ENCODE data around the gene BBOF1. TPM values are rescaled to one million over a fixed set of nuclear protein-coding genes. Genes with fewer than 3 reads are reported as not detected.
A peak's percentile ranks its signal among the peaks of the same experiment; 100 is the strongest.

The BBOF1 gene
- total RNA-seq, 1 experiment from 2014 or later = 1.8 TPM

DNA sequence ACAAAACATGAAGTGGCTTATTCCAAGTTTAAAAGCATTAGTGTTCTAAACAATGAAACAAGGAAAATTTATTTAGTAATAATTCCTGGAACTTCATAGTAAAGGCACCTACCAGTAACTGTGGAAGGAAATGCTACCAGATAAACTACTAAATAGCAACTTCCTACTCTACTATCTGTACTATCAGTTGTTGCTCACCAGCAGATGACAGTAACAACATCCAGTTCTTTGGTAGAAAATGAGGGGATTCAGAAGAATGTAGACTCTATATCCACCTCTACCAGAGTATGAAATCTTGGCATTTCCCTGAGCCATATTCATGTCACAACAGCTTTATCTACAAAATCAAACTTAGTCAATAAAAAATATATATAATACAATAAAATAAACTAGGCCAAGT lies 3.2 kb upstream of the BBOF1 start:
- no peak for DNase-seq (ENCODE audit: low read depth, low spot score)
- in situ Hi-C loops (cut with HindIII; ENCODE audit: low pct_unique_long_range_greater_than_20kb, low sequenced_read_pairs) = no loop called here

DNA sequence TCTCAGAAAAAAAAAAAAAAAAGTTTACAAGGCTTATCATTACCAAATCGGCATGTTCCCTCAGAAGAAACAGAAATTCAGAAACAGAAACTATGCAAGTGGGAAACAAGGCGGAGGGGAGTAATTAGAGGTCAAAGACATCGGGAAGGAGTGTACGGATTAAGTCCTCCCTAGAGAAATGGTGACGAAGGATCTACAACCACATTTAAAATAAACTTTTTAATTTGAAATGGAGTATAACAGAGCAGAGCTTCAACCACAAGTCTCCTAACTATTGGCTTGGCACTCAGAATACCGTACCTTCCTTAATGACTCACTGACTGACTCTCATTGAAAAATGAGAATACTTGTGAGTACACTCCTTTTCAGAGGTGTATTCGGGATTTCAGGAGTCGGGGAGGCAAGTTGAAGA lies 969 bp upstream of the BBOF1 start:
- no peak for DNase-seq (ENCODE audit: low read depth, low spot score)
- in situ Hi-C loops (cut with HindIII; ENCODE audit: low pct_unique_long_range_greater_than_20kb, low sequenced_read_pairs) = no loop called here

DNA sequence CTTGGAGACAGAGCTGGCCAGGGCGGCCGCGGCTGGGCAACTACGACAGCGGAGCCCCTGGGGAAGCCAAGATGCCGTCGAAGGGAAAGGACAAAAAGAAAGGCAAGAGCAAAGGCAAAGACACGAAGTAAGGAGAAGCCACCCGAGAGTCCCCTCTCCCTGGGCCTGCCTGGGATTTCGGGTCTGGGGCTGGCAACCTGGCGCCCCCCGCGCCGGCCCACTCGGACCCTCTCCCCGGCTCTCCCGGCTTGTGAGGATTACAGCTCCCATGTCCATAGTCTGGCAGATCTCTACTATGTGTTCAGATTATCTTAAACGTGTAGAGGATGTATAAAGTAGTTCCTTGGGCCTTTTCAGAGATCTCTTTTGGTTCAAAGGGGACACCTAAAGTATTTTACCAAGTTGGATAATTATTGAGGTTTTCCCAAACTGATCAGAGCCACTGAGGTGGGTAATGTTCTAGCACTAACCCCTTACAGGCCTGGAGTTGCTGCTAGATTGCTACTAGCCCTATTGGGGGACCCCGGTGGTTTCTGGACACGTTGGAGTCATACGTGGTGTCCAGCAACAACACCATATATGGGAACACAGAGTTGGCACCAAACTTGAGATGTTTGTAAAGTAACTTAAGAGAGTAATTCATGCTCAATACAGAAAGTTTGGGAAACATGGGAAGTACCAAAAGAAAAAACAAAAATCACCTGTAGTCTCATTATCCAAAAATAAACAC lies 424 bp downstream of the BBOF1 start:
- in situ Hi-C loops (cut with HindIII; ENCODE audit: low pct_unique_long_range_greater_than_20kb, low sequenced_read_pairs) = no loop called here
- DNase-seq (ENCODE audit: low read depth, low spot score) = no peak

DNA sequence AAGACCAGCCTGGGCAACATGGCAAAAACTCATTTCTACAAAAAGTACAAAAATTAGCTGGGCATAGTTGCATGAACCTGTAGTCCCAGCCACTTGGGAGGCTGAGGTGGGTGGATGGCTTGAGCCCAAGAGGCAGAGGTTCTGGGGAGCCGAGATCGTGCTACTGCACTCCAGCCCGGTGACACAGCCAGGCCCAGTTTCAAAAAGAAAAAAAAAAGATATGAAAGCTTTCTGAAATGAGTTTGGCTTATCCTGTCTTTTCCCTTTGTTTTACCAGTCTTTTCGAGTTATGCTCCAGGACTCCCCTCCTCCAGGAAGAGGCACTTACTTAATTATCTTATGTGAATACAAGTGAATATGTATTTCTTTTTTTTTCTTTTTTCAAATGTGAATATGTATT lies 3.2 kb downstream of the BBOF1 start:
- no peak for DNase-seq (ENCODE audit: low read depth, low spot score)
- in situ Hi-C loops (cut with HindIII; ENCODE audit: low pct_unique_long_range_greater_than_20kb, low sequenced_read_pairs) = no loop called here

DNA sequence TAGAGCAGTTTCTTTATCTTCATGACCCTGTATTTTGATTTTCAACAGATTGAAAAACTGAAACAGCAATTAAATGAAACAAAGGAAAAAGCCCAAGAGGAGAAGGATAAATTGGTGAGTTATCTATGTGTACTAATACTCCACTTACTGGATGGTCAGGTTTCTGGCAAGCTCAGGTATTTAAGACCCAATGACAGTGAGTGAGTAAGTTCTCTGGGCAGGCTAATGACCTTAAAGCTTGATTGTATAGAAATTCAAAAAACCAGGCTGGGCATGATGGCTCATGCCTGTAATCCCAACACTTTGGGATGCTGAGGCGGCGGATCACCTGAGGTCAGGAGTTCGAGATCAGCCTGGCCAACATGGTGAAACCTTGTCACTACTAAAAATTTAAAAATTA lies 10.0 kb downstream of the BBOF1 start:
- no peak for DNase-seq (ENCODE audit: low read depth, low spot score)
- in situ Hi-C loops (cut with HindIII; ENCODE audit: low pct_unique_long_range_greater_than_20kb, low sequenced_read_pairs) = no loop called here

DNA sequence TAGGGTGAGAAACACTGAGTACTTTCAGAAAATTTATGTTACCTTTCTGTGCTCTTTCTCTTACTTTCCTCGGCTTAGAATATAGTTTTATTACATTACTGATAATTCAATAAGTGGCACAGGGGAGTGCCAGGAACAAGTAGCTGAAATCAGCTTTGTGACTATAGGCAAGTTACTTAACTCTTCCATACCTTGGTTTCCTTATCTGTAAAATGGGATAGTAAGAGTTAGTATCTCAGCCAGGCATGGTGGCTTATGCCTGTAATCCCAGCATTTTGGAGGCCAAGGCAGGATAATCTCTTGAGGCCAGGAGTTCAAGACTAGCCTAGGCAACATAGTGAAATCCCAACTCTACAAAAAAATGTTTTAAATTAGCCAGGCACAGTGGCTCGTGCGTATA lies 15.4 kb downstream of the BBOF1 start:
- DNase-seq (ENCODE audit: low read depth, low spot score) = no peak
- in situ Hi-C loops (cut with HindIII; ENCODE audit: low pct_unique_long_range_greater_than_20kb, low sequenced_read_pairs) = no loop called here

DNA sequence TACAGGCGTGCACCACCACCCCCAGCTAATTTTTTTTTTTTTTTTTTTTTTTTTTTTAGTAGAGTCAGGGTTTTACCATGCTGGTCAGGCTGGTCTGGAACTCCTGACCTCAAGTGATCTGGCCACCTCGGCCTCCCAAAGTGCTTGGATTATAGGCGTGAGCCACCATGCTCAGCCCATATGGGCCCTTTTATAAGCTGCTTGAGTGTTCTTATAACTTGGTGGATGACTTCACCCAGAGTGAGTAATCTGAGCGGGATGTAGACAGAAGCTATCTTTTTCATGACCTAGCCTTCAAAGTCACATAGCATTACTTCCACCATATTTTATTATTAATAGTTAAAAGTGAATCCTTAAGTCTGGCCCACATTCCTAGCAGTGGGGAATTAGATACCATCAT lies 16.4 kb downstream of the BBOF1 start:
- in situ Hi-C loops (cut with HindIII; ENCODE audit: low pct_unique_long_range_greater_than_20kb, low sequenced_read_pairs) = no loop called here
- DNase-seq (ENCODE audit: low read depth, low spot score) = no peak

DNA sequence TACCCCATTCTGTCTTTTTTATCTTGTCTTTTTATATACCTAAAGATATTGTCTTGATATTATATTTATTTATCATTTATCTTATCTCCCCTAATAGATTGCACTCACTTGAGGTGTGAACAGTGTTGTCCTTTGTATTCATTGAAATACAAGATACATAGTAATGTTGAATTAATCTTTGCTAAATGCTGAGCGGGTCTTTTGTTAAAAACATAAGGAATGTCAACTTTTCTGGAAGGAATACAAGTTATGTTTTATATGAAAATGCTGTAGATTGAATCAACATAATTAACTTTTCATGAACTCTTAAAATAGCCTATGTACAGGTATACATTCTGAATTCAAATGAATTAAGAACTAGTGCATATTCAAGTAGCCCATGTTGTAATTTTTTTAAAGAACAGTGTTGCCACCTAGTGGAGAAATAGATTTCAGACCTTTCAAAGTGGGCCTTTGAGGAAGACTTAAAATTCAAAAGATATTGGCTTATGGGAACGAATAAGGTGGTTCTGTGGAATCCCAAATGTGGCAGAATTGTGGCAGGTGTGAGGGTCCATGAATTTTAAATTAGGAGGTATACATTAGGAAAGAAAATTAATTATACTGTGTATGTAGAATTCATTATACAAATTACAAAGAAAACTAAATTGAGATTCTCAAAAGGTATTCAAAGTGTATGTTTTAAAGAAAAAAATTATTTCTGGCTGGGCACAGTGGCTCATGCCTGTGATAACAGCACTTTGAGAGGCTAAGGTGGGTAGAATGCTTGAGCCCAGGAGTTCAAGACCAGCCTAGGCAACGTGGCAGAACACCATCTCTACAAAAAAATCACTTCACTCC lies 19.1 kb downstream of the BBOF1 start:
- peak; percentile 75 for DNase-seq (ENCODE audit: low read depth, low spot score)
- in situ Hi-C loops (cut with HindIII; ENCODE audit: low pct_unique_long_range_greater_than_20kb, low sequenced_read_pairs) = no loop called here

DNA sequence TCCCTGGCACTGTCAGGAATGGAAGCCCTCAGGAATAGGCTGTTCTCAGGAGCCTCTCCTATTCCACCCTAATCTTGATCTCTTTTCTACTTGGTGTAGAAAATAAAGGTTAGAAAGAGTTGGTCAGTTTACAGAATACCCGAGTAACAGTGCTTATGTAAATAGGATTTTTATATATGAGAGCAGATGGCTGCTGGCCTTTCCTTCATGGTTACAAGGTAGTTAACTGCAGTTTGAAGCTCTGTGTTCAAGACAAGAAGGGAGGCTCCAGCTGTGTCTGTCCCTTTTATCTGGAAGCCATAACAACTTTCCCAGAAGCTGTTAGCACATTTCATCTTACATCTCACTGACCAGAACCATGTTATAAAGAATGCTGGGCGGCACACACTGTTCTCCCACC lies 23.1 kb downstream of the BBOF1 start:
- in situ Hi-C loops (cut with HindIII; ENCODE audit: low pct_unique_long_range_greater_than_20kb, low sequenced_read_pairs) = no loop called here
- no peak for DNase-seq (ENCODE audit: low read depth, low spot score)

DNA sequence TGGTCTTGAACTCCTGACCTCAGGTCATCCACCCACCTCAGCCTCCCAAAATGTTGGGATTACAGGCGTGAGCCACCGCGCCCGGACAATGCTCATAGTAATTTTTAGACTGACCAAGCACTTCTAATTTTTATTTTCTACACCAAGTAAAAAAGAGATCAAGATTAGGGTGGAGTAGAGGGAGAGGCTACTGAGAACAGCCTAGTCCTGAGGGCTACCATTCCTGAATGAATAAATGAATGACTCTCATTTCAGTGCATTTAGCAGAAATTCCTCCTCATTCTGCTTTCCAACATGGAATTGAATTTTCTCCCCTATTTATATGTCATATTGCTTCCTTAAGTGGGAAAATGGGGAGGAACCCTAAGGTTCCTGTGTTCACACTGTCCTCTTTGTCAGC lies 26.4 kb downstream of the BBOF1 start:
- no peak for DNase-seq (ENCODE audit: low read depth, low spot score)
- in situ Hi-C loops (cut with HindIII; ENCODE audit: low pct_unique_long_range_greater_than_20kb, low sequenced_read_pairs) = no loop called here

DNA sequence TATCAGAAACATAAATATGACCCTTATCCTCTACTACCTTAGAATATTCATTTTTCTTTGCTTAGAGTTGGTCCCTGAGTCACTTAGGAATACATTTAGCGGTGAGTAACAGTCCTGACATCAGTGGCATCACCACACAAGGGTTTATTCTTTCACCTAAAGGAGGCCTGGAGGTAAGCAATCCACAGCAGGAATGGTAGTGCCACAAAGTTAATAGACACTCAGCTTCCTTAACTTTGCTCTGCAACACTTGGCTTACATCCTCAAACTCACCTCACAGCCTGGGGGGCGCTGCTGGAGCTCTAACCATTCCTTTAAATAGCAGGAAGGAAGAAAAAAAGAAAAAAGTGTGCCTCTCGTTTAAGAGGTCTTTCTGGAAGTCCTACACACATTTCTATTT lies 29.1 kb downstream of the BBOF1 start:
- DNase-seq (ENCODE audit: low read depth, low spot score) = peak; percentile 35
- in situ Hi-C loops (cut with HindIII; ENCODE audit: low pct_unique_long_range_greater_than_20kb, low sequenced_read_pairs) = no loop called here

DNA sequence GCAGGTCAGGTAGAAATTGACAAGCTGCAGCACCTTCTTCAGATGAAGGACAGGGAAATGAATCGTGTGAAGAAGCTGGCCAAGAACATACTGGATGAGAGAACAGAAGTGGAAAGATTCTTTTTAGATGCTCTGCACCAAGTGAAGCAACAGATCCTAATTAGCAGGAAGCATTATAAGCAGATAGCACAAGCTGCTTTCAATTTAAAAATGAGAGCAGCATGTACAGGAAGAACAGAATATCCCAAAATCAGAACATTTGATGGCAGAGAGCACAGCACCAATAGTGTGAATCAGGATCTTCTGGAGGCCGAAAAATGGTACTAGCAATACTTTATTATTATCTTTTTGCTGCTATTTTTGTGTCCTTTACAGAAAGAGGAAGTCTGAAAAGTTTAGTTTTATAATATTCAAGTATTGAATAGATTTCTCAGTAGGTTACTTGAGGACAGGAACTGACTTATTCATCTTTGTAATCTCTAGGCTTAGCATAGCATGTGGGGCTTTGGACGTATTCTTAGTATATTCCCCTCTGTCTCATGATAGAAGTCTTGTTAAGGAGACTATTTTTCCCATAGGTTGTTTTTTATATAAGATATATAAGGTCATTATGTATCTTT lies 30.8 kb downstream of the BBOF1 start:
- DNase-seq (ENCODE audit: low read depth, low spot score) = no peak
- in situ Hi-C loops (cut with HindIII; ENCODE audit: low pct_unique_long_range_greater_than_20kb, low sequenced_read_pairs) = no loop called here

DNA sequence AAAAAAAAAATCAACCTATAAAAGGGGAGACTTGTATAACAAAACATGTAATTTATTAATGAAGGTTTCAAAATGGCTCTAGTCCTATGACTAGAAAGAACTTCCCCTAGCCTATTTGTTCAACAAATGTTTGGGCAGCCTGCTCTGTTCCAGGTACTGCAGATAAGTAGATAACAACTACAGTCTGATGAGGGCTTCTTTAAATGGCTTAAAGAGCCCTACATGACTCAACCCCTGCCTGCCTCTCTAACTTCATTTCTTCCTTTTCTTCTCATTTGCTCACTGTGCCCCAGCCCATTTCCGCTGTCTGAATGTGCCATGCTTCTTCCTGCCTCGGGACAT lies 43.6 kb downstream of the BBOF1 start:
- no peak for DNase-seq (ENCODE audit: low read depth, low spot score)
- in situ Hi-C loops (cut with HindIII; ENCODE audit: low pct_unique_long_range_greater_than_20kb, low sequenced_read_pairs) = no loop called here

DNA sequence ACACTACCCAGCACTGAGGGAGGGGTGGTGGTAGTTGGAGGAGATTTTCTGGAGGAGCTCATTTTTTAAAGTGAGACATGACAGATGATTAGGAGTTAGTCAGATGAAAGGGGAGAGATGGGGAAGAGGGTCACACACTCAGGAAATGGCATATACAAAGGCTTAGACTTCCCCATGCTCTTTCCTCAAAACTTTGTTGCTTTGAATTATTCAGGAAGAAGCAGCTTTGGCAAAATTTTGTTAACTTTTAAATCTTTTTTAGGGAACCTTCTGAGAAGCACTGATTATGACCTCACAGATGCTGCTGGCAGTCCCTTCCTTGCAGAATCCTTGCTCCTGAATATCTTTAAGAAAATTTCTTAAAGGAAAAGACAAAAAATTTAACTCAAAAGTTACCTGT lies 45.3 kb downstream of the BBOF1 start:
- DNase-seq (ENCODE audit: low read depth, low spot score) = no peak
- in situ Hi-C loops (cut with HindIII; ENCODE audit: low pct_unique_long_range_greater_than_20kb, low sequenced_read_pairs) = no loop called here

DNA sequence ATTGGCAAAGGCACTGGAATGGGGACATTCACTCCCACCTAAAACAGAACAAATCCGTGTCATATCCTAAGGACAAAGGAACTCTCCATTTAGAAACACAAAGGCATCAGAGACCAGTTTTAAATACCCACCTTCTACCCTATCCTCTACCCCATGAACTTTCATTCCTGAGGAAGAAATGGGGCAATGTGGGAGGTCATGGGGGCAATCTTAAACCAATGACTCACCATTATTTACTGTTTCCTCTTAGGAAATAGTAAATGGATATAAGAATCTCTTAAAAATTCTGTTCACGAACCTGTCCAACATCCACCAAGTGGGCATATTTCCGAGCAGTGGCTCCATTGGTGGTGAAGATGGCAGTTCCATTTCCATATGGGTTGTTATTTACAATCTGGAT lies 45.7 kb downstream of the BBOF1 start:
- in situ Hi-C loops (cut with HindIII; ENCODE audit: low pct_unique_long_range_greater_than_20kb, low sequenced_read_pairs) = no loop called here
- DNase-seq (ENCODE audit: low read depth, low spot score) = no peak

DNA sequence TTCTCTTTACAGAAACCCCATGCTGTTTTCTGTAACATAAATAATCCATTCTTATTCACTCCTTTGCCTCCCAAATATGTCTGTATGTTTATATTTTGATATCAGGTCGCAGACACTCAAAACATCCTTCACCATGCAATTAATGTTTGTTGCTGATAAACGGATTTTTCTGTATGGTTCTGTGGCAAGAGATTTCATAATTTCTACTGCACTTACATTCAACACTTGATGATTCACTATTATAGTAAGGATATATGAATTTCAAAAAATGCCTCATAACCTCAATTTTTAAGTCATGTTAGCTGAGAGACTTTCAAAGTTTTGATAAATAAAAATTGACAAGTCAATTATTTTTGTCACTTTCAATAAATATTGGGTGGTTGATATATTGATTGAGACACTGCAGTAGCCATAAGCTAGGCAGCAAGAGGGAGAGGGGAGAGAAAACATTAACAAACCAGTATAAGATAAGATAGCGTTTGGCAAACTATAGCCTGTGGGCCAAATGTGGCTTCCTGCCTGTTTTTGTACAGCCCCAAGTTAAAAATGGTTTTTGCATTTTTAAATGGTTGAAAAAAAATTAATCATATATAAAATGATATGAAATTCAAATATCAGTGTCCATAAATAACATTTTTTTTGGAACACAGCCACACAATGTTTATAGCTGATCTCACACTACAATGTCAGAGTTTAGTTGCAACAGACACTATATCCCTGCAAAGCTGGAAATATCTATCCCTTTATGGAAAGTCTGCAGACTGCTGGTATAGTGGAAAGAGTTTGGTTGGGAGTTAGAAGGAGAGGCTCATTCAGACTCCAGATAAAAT lies 46.8 kb downstream of the BBOF1 start:
- in situ Hi-C loops (cut with HindIII; ENCODE audit: low pct_unique_long_range_greater_than_20kb, low sequenced_read_pairs) = no loop called here
- DNase-seq (ENCODE audit: low read depth, low spot score) = no peak

DNA sequence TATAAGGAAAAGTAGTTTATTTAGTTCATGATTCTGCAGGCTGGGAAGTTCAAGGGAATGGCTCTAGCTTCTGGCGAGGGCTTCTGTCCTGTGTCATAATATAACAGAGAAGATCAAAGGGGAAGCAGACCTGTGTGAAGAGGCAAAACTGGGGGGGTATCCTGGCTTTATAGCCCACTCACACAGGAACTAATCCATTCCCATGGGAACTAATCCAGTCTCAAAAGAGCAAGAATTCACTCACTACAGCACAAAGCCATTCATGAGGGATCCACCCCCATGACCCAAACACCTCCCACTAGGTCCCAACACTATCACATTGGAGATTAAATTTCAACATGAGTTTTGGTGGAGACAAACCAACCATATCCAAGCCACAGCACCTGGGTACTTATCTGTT lies 58.3 kb downstream of the BBOF1 start:
- DNase-seq (ENCODE audit: low read depth, low spot score) = no peak
- in situ Hi-C loops (cut with HindIII; ENCODE audit: low pct_unique_long_range_greater_than_20kb, low sequenced_read_pairs) = no loop called here

DNA sequence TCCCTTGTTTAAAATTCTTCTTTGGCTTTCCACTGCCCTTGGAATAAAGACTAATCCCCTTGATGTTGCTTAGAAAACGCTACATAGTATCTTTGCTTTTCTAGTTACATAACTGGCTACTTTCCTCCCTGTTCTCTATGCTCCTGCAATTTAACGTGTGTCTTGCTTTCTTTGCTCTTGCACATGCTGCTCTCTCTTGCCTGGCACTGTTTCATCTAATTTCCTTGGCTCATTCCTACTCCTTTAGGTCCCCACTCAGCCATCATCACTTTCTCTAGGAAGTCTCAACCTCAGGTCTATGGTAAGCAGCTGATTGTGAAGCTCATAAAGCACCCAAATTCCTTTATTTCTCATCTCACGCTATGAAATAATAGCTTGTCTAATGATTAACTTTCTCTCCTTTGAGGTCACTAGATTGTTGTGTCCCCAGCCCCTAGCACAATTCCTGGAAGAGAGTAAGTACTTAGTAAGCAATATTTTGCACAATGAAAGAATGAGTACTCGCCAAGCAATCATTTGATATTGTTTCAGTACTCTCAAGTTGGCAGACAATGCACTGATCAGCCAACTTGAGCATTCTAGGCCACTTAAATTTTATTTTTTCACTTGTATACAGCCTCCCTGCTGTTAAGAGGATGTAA lies 61.8 kb downstream of the BBOF1 start:
- no peak for DNase-seq (ENCODE audit: low read depth, low spot score)
- in situ Hi-C loops (cut with HindIII; ENCODE audit: low pct_unique_long_range_greater_than_20kb, low sequenced_read_pairs) = no loop called here
